Suppressor macrophage (primary cell): ENCODE data around the gene GRB10.
A peak's percentile ranks its signal among the peaks of the same experiment; 100 is the strongest.

Source experiments
- DNase-seq, 4 experiments: peaks; one replicate each; pipeline ENCODE4 v3.0.0-alpha.2; 2020 to 2022

GRB10 gene

GRCh38 chr7:50778189-50778588, 4.5 kb downstream of the GRB10 start:
- DNase-seq: no peak

- no peak for DNase-seq
Measured at GRCh38 chr7:50775836-50776235, 6.9 kb downstream of the GRB10 start.

GRCh38 chr7:50775231-50775630, 7.5 kb downstream of the GRB10 start:
- DNase-seq: no peak

GRCh38 chr7:50774319-50774718, 8.4 kb downstream of the GRB10 start:
- DNase-seq: peak; percentile 27 to 54 (median 46)

GRCh38 chr7:50773071-50773470, 9.6 kb downstream of the GRB10 start:
- DNase-seq: peak in 2 of 4 experiments; percentile 22 to 28

- no peak for DNase-seq
Measured at GRCh38 chr7:50771120-50772002, 11.3 kb downstream of the GRB10 start.

GRCh38 chr7:50768485-50769474, 13.9 kb downstream of the GRB10 start:
- DNase-seq: no peak

GRCh38 chr7:50766849-50767207, 15.9 kb downstream of the GRB10 start:
- no peak for DNase-seq

GRCh38 chr7:50766106-50766848, 16.4 kb downstream of the GRB10 start:
- DNase-seq: no peak

- no peak for DNase-seq
Measured at GRCh38 chr7:50762337-50762736, 20.4 kb downstream of the GRB10 start.

- DNase-seq: no peak
Measured at GRCh38 chr7:50761713-50762112, 21.0 kb downstream of the GRB10 start.

GRCh38 chr7:50757703-50758390, 24.8 kb downstream of the GRB10 start:
- no peak for DNase-seq

GRCh38 chr7:50756180-50756579, 26.5 kb downstream of the GRB10 start:
- no peak for DNase-seq

GRCh38 chr7:50754684-50755083, 28.0 kb downstream of the GRB10 start:
- no peak for DNase-seq

- no peak for DNase-seq
Measured at GRCh38 chr7:50754241-50754640, 28.5 kb downstream of the GRB10 start.

GRCh38 chr7:50752422-50752821, 30.3 kb downstream of the GRB10 start:
- no peak for DNase-seq

GRCh38 chr7:50751146-50751545, 31.6 kb downstream of the GRB10 start:
- no peak for DNase-seq

GRCh38 chr7:50749896-50750295, 32.8 kb downstream of the GRB10 start:
- no peak for DNase-seq

- DNase-seq: no peak
Measured at GRCh38 chr7:50748472-50748871, 34.2 kb downstream of the GRB10 start.

GRCh38 chr7:50745835-50746234, 36.9 kb downstream of the GRB10 start:
- no peak for DNase-seq

GRCh38 chr7:50745336-50745735, 37.4 kb downstream of the GRB10 start:
- no peak for DNase-seq

- no peak for DNase-seq
Measured at GRCh38 chr7:50743893-50744292, 38.8 kb downstream of the GRB10 start.
